MCF 10A (cell line): Measurements from ENCODE around the gene MACC1. TPM values are rescaled to one million over a fixed set of nuclear protein-coding genes. Genes with fewer than 3 reads are reported as not detected.
"Not testable (repeated sequence)": the region's sequence is repeated elsewhere in the genome, so short reads cannot be mapped to it uniquely, and the experiment has no call there.

Experiments
- BruUV-seq: library from RNA; stranded (reverse); fragments of 400-500 nt; replicated peaks from 2 replicates; lab custom pipeline; 2021; lab: Mats Ljungman, UMichigan
- CTCF ChIA-PET: fragments of 300-600 bp; sonication (Branson Sonifier 250); formaldehyde crosslinking; extraction: SDS; loops from one replicate; lab custom pipeline; 2021; ENCODE audit warnings: antibody characterized with exemption, inconsistent platforms; lab: Yijun Ruan, JAX
- POLR2A ChIA-PET: fragments of 300-600, 350-650 bp; sonication (Branson Sonifier 250); formaldehyde crosslinking; extraction: SDS; loops from one replicate; lab custom pipeline; 2020; ENCODE audit warnings: antibody characterized with exemption, inconsistent platforms; lab: Yijun Ruan, JAX
- DNase-seq: peaks from one replicate; pipeline ENCODE4 v3.0.0-alpha.2; 2018; ENCODE audit not compliant: unreplicated experiment
- H3K27ac Mint-ChIP-seq: one replicate; pipeline ENCODE4 v1.8.0; 2022; ENCODE audit warnings: mild to moderate bottlenecking, low read depth, mixed read lengths; ENCODE audit not compliant: unreplicated experiment
- H3K27me3 Mint-ChIP-seq: one replicate; pipeline ENCODE4 v1.8.0; 2022; ENCODE audit warnings: mixed read lengths; ENCODE audit not compliant: insufficient read depth, unreplicated experiment
- H3K36me3 Mint-ChIP-seq: one replicate; pipeline ENCODE4 v1.8.0; 2022; ENCODE audit warnings: mild to moderate bottlenecking, moderate library complexity, mixed read lengths; ENCODE audit not compliant: insufficient read depth, unreplicated experiment
- H3K4me1 Mint-ChIP-seq: one replicate; pipeline ENCODE4 v1.8.0; 2022; ENCODE audit warnings: mixed read lengths; ENCODE audit not compliant: insufficient read depth, unreplicated experiment
- H3K4me3 Mint-ChIP-seq: one replicate; pipeline ENCODE4 v1.8.0; 2022; ENCODE audit warnings: mild to moderate bottlenecking, moderate library complexity, mixed read lengths; ENCODE audit not compliant: unreplicated experiment
- H3K9me3 Mint-ChIP-seq: one replicate; pipeline ENCODE4 v1.8.0; 2022; ENCODE audit warnings: mixed read lengths; ENCODE audit not compliant: unreplicated experiment
- intact Hi-C: fragments of 100-400 bp; cut with micrococcal nuclease; formaldehyde crosslinking; loops from 2 replicates; pipeline ENCODE4 v1.14.1; 2022
- total RNA-seq: library from RNA; stranded (reverse); gene quantifications from 2 replicates; pipeline ENCODE4 v1.2.3, GENCODE V29; 2022
- TF ChIP-seq, protein P1 (sequence below): fragments of 200-600 bp; IDR thresholded peaks from one replicate; pipeline ENCODE4 v1.8.0; 2022; ENCODE audit warnings: antibody characterized with exemption, mild to moderate bottlenecking; ENCODE audit not compliant: unreplicated experiment

The MACC1 gene
- total RNA-seq, 1 experiment from 2014 or later = 0.14 TPM

DNA sequence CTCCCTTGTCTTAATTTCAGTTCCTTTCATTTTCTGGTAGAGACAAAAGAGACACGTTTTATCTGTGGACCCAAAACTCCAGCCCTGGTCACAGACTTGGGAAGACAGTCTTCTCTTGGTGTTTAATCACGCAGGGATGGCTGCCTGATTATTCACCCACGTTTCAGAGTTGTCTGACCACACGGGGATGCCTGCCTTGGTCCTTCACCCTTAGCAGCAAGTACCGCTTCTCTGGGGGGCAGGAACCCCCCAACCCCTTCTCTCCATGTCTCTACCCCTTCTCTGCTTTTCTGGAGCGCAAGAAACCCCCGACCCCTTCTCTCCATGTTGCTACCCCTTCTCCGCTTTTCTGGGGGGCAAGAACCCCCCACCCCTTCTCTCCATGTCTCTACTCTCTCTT is 95.8 kb downstream of the MACC1 start:
- no peaks in the 10 kb centered on the region for H3K9me3 Mint-ChIP-seq

DNA sequence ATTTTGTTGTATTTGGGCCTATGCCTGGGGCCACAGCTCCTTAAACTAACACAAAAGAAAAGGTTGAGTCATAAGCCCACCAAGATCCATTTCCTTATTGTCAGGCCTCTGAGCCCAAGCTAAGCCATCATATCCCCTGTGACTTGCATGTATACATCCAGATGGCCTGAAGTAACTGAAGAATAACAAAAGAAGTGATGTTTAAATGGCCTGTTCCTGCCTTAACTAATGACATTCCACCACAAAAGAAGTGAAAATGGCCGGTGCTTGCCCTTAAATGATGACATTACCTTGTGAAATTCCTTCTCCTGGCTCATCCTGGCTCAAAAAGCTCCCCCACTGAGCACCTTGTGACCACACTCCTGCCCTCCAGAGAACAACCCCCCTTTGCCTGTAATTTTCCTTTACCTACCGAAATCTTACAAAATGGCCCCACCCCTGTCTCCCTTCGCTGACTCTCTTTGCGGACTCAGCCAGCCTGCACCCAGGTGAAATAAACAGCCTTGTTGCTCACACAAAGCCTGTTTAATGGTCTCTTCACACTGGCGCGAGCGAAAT is 96.5 kb downstream of the MACC1 start:
- CTCF ChIA-PET, intact Hi-C loops, H3K9me3 Mint-ChIP-seq, H3K4me1 Mint-ChIP-seq, H3K4me3 Mint-ChIP-seq, POLR2A ChIA-PET, H3K36me3 Mint-ChIP-seq, H3K27me3 Mint-ChIP-seq, H3K27ac Mint-ChIP-seq, BruUV-seq, DNase-seq: not testable (repeated sequence)

More for the DNA sequence above, 95.8 kb downstream of the MACC1 start:
- no TSS peak for BruUV-seq
- ChIA-PET CTCF (no interaction called here), POLR2A (no interaction called here)
- Mint-ChIP-seq H3K4me1 (no peaks in the 10 kb centered on the region), H3K27me3 (no peaks in the 10 kb centered on the region), H3K36me3 (no peaks in the 10 kb centered on the region), H3K27ac (no peak overlapping the region), H3K4me3 (no peak overlapping the region)
- TF ChIP-seq, protein P1, sequence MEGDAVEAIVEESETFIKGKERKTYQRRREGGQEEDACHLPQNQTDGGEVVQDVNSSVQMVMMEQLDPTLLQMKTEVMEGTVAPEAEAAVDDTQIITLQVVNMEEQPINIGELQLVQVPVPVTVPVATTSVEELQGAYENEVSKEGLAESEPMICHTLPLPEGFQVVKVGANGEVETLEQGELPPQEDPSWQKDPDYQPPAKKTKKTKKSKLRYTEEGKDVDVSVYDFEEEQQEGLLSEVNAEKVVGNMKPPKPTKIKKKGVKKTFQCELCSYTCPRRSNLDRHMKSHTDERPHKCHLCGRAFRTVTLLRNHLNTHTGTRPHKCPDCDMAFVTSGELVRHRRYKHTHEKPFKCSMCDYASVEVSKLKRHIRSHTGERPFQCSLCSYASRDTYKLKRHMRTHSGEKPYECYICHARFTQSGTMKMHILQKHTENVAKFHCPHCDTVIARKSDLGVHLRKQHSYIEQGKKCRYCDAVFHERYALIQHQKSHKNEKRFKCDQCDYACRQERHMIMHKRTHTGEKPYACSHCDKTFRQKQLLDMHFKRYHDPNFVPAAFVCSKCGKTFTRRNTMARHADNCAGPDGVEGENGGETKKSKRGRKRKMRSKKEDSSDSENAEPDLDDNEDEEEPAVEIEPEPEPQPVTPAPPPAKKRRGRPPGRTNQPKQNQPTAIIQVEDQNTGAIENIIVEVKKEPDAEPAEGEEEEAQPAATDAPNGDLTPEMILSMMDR = no peak
- no peak for DNase-seq
- intact Hi-C loops = no loop called here

DNA sequence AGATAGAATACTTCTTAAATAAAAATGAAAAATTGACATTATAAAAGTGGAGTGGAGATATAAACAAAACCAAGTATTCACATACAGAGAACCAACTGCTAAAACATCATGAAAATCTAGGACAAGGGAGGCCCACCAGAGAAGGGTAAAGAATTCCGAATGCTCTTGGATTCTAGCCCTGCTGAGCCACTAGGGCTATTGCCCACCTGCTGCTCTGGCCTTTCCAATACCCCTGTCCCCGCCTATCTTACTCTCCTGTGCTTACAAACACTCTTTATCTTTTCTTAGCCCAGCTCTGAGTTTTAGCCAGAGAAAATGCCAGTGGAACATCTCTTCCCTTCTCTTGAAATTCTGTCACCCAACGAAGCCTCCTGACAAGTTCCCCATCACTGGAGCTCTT is 100.3 kb downstream of the MACC1 start:
- no peak overlapping the region for H3K27ac Mint-ChIP-seq
- ChIA-PET CTCF (no interaction called here), POLR2A (no interaction called here)
- H3K36me3 Mint-ChIP-seq = no peaks in the 10 kb centered on the region
- DNase-seq = no peak
- H3K27me3 Mint-ChIP-seq = no peaks in the 10 kb centered on the region
- TF ChIP-seq, protein P1 = no peak
- intact Hi-C loops = no loop called here
- H3K9me3 Mint-ChIP-seq = no peaks in the 10 kb centered on the region
- no TSS peak for BruUV-seq
- no peak overlapping the region for H3K4me3 Mint-ChIP-seq
- no peaks in the 10 kb centered on the region for H3K4me1 Mint-ChIP-seq

DNA sequence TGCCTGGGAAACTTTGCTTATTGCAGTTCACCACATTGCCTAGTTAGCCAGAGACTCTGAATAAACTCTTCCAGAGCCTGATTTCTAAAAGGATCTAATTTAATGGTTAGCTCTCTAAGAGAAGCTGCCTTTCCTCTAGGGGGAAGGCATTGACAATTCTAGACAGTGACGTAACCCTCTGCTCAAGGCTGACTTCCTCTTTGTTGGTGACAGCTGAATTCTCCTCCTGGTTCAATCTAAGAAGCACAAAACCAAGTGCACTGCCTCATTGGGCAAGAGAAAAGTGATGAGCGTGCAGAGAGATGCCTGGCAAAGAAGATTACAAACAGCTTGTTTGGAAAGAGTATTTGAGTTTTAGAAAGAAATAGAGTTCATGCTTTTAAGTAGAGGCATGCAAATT is 102.7 kb downstream of the MACC1 start:
- Mint-ChIP-seq H3K9me3 (no peaks in the 10 kb centered on the region), H3K27ac (no peak overlapping the region), H3K27me3 (no peaks in the 10 kb centered on the region), H3K4me3 (no peak overlapping the region), H3K4me1 (no peaks in the 10 kb centered on the region), H3K36me3 (no peaks in the 10 kb centered on the region)
- TF ChIP-seq, protein P1 = no peak
- ChIA-PET CTCF (interaction anchor here (0.9 kb wide), 1 partner anchor 358 kb away, joined by 5 read pairs; no protein-coding TSS in a partner anchor), POLR2A (no interaction called here)
- intact Hi-C loops = no loop called here
- no peak for DNase-seq
- BruUV-seq = no TSS peak
